DMS79 treated with DMSO at 0.1 percent for 48 hours (cell line): ENCODE measurements around the gene GBP3.
"Not testable (repeated sequence)": the region's sequence is repeated elsewhere in the genome, so short reads cannot be mapped to it uniquely, and the experiment has no call there.

Experiments used
- DNase-seq: peaks from one replicate; lab custom pipeline; 2025; lab: John Stamatoyannopoulos, UW

Gene GBP3

DNA sequence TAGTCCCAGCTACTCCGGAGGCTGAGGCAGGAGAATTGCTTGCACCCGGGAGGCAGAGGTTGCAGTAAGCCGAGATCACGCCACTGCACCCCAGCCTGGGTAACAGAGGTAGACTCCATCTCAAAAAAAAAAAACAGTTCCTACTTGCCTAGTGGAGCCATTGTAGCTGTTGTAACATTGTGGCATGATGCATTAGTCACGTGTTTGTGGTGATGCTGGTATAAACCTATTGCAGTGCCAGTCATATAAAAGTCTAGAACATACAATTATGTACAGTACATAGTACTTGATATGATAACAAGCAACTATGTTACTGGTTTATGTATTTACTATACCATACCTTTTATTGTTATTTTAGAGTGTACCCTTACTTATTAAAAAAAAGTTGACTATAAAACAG is 46.4 kb downstream of the GBP3 start:
- no peak for DNase-seq

DNA sequence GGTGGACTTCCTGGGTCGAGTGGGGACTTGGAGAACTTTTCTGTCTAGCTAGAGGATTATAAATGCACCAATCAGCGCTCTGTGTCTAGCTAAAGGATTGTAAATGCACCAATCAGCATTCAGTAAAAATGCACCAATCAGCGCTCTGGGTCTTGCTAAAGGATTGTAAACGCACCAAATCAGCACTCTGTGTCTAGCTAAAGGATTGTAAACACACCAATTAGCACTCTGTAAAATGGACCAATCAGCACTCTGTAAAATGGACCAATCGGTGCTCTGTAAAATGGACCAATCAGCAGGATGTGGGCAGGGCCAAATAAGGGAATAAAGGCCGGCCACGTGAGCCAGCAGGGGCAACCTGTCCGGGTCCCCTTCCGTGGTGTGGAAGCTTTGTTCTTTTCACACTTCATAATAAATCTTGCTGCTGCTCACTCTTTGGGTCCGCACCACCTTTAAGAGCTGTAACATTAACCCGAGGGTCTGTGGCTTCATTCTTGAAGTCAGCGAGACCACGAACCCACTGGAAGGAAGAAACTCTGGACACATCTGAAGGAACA is 48.0 kb downstream of the GBP3 start:
- DNase-seq = not testable (repeated sequence)

DNA sequence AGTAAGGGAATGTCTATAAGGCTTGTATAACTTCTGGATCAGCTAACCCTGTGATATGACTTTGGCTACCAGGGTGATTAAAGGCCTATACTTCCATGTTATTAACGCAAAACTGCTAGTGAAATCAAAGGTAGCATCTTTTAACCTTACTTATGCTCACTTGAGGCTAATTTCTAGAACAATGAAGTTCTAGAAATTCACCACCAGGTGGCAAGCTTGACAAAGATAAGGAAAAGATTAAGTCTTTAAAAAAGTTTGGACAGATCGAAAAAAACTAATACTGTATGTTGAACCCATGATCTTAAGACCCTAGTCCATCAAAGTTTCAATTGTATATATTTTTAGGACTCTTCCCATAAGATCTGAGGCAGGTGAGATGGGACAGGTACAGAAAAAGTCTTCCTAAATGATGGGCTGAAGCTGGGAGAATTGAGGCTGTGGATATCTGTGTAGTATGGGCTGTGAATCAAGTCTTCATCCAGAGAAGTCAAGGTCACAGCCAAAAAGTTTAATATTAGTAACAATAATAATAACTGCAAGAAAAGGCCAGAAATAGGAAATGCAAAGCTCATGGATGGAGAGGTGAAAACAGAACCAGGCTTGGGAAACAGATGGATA is 49.0 kb downstream of the GBP3 start:
- DNase-seq = peak; percentile 7

DNA sequence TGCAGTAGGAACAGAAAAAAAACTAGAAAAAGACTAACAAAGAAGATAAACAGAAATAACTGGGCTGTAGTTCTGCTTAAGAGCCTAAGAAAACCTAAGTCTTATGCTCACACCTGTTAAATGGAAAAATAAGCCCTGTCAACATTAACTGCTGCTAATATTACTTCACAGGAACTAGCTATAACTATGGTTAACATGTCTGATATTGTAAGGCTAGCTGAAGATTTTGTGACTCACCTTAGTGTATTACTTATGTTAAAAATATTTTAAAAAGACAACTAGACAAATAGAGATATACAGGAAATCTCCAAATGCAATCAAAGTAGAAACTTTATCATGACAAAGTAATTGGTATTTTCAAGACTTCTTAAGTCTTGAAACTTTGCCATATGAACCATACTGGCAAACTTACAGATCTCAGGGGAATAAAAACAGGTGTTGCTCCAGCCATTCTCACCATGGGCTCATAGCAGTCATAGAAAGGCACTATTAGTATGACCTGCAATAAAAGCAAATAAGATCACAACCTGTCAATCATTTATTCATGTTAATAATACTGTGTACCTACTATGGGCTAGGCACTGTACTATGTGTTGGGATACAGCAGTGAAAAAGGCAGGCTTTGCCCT is 60.9 kb downstream of the GBP3 start:
- no peak for DNase-seq

DNA sequence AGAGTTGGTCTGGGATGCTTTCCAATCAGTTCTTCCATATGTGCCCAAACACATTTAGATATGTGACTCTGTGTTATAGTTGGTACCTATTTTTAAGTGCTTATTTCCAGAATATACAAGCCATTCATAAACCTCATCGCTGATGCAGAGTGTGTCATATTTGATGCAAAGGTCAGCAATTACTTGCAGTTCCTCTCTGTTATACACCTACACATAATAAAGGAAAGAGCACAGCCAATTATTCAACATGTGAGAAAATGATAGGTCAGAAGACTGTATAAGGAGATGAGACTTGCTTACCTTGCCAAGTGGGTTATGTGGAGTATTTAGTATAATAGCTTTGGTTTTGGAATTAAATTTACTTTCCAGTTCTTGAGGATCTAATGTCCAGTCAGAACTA is 61.6 kb downstream of the GBP3 start:
- no peak for DNase-seq
